Peyer's patch (tissue), 4 donors: ENCODE data around the gene BMPR1B. TPM values are rescaled to one million over a fixed set of nuclear protein-coding genes. Genes with fewer than 3 reads are reported as not detected.

Experiments used
- DNase-seq, 3 donors: peaks; one replicate each; pipeline ENCODE4 v3.0.0-alpha.2; 2017 to 2019
- H3K27ac ChIP-seq, 4 donors: fragments of 200-600 bp; sonication (generic); one replicate each; pipeline ENCODE4 v1.5.1; 2016 to 2019
- H3K27me3 ChIP-seq, 2 donors: fragments of 200-600 bp; sonication (generic); one replicate each; pipeline ENCODE4 v1.5.1; 2019
- H3K36me3 ChIP-seq, 3 donors: fragments of 200-600 bp; sonication (generic); one replicate each; pipeline ENCODE4 v1.5.1; 2016 to 2019
- H3K4me1 ChIP-seq, 4 donors: fragments of 200-600 bp; sonication (generic); one replicate each; pipeline ENCODE4 v1.5.1; 2016 to 2019
- H3K4me3 ChIP-seq, 4 donors: fragments of 200-600 bp; sonication (generic); 1 replicate in 3 of 4; 2 replicates in 1 of 4; pipeline ENCODE4 v1.5.1; 2016 to 2019; ENCODE audit warnings: mild to moderate bottlenecking in 1 of 4
- H3K9me3 ChIP-seq, 4 donors: fragments of 200-600 bp; sonication (generic); one replicate each; pipeline ENCODE4 v1.5.1; 2016 to 2019; ENCODE audit warnings: mild to moderate bottlenecking in 1 of 4
- CTCF ChIP-seq, 6 experiments: fragments of 450-650 bp in 4 of 6; fragments of 200-600 bp in 2 of 6; sonication (generic) in 1 of 6; IDR thresholded peaks; one replicate each; pipeline ENCODE4 v1.5.1; 2017 to 2019; ENCODE audit warnings: antibody characterized with exemption in 6 of 6, mild to moderate bottlenecking in 3 of 6, moderate library complexity in 1 of 6
- POLR2A ChIP-seq, 2 donors: fragments of 450-650 bp; IDR thresholded peaks; one replicate each; pipeline ENCODE4 v1.5.1; 2017; ENCODE audit warnings: antibody characterized with exemption in 2 of 2, mild to moderate bottlenecking in 2 of 2, moderate library complexity in 2 of 2
- total RNA-seq, 4 donors: library from RNA; depleted of rRNA; stranded (reverse); fragments of >200 nt; gene quantifications; one replicate each; pipeline ENCODE4 v1.1.0, GENCODE V29; 2016

The BMPR1B gene
- total RNA-seq, 4 donors from 2014 or later = not detected

GRCh38 chr4:94841864-94842221, 84.1 kb downstream of the BMPR1B start:
- Histone ChIP-seq H3K4me1 (no peaks in the 10 kb centered on the region), H3K4me3 (no peak overlapping the region), H3K27me3 (no peaks in the 10 kb centered on the region), H3K27ac (no peak overlapping the region), H3K9me3 (no peaks in the 10 kb centered on the region), H3K36me3 (no peaks in the 10 kb centered on the region)
- no peak for DNase-seq
- TF ChIP-seq POLR2A (IDR thresholded peaks at IDR 0.05) = no peak
- no peak for TF ChIP-seq CTCF (IDR thresholded peaks at IDR 0.05)

GRCh38 chr4:94843216-94843615, 85.5 kb downstream of the BMPR1B start:
- no peak overlapping the region for H3K4me3 ChIP-seq
- TF ChIP-seq CTCF (IDR thresholded peaks at IDR 0.05) = no peak
- TF ChIP-seq POLR2A (IDR thresholded peaks at IDR 0.05) = no peak

GRCh38 chr4:94848326-94848725, 90.6 kb downstream of the BMPR1B start:
- TF ChIP-seq CTCF (IDR thresholded peaks at IDR 0.05) (no peak), POLR2A (IDR thresholded peaks at IDR 0.05) (no peak)
- Histone ChIP-seq H3K27ac (no peak overlapping the region), H3K36me3 (no peaks in the 10 kb centered on the region), H3K27me3 (no peaks in the 10 kb centered on the region), H3K4me3 (no peak overlapping the region), H3K9me3 (no peaks in the 10 kb centered on the region), H3K4me1 (no peaks in the 10 kb centered on the region)
- DNase-seq = no peak

More at GRCh38 chr4:94843216-94843615, 85.5 kb downstream of the BMPR1B start:
- Histone ChIP-seq H3K4me1 (no peaks in the 10 kb centered on the region), H3K9me3 (no peaks in the 10 kb centered on the region), H3K27ac (no peak overlapping the region), H3K27me3 (no peaks in the 10 kb centered on the region), H3K36me3 (no peaks in the 10 kb centered on the region)
- DNase-seq = no peak

- Histone ChIP-seq H3K4me1 (no peaks in the 10 kb centered on the region), H3K9me3 (no peaks in the 10 kb centered on the region), H3K27ac (no peak overlapping the region), H3K27me3 (no peaks in the 10 kb centered on the region), H3K4me3 (no peak overlapping the region), H3K36me3 (no peaks in the 10 kb centered on the region)
- TF ChIP-seq CTCF (IDR thresholded peaks at IDR 0.05) (no peak), POLR2A (IDR thresholded peaks at IDR 0.05) (no peak)
- DNase-seq = no peak
These were observed 92.1 kb downstream of the BMPR1B start for GRCh38 chr4:94849901-94850300.

GRCh38 chr4:94852616-94853015, 94.9 kb downstream of the BMPR1B start:
- no peak for DNase-seq
- H3K4me1 ChIP-seq = no peaks in the 10 kb centered on the region
- no peaks in the 10 kb centered on the region for H3K9me3 ChIP-seq
- no peaks in the 10 kb centered on the region for H3K36me3 ChIP-seq
- no peaks in the 10 kb centered on the region for H3K27me3 ChIP-seq
- no peak overlapping the region for H3K27ac ChIP-seq
- TF ChIP-seq POLR2A (IDR thresholded peaks at IDR 0.05) (no peak), CTCF (IDR thresholded peaks at IDR 0.05) (no peak)
- no peak overlapping the region for H3K4me3 ChIP-seq

GRCh38 chr4:94856030-94856429, 98.3 kb downstream of the BMPR1B start:
- TF ChIP-seq POLR2A (IDR thresholded peaks at IDR 0.05) = no peak
- TF ChIP-seq CTCF (IDR thresholded peaks at IDR 0.05) = no peak
- no peak for DNase-seq
- no peak overlapping the region for H3K27ac ChIP-seq
- no peak overlapping the region for H3K4me3 ChIP-seq
- H3K4me1 ChIP-seq = no peaks in the 10 kb centered on the region
- H3K27me3 ChIP-seq = no peaks in the 10 kb centered on the region
- H3K9me3 ChIP-seq = no peaks in the 10 kb centered on the region
- no peaks in the 10 kb centered on the region for H3K36me3 ChIP-seq
